HG02870 (cell line): ENCODE measurements around the gene KCNS3.
A peak's percentile ranks its signal among the peaks of the same experiment; 100 is the strongest.

Source experiments
- ATAC-seq: cut with Tn5 transposase; IDR thresholded peaks from one replicate; pipeline ENCODE4 v1.9.1; 2021; ENCODE audit warnings: mild to moderate bottlenecking, moderate library complexity; ENCODE audit not compliant: unreplicated experiment

KCNS3 gene, protein sequence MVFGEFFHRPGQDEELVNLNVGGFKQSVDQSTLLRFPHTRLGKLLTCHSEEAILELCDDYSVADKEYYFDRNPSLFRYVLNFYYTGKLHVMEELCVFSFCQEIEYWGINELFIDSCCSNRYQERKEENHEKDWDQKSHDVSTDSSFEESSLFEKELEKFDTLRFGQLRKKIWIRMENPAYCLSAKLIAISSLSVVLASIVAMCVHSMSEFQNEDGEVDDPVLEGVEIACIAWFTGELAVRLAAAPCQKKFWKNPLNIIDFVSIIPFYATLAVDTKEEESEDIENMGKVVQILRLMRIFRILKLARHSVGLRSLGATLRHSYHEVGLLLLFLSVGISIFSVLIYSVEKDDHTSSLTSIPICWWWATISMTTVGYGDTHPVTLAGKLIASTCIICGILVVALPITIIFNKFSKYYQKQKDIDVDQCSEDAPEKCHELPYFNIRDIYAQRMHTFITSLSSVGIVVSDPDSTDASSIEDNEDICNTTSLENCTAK

DNA sequence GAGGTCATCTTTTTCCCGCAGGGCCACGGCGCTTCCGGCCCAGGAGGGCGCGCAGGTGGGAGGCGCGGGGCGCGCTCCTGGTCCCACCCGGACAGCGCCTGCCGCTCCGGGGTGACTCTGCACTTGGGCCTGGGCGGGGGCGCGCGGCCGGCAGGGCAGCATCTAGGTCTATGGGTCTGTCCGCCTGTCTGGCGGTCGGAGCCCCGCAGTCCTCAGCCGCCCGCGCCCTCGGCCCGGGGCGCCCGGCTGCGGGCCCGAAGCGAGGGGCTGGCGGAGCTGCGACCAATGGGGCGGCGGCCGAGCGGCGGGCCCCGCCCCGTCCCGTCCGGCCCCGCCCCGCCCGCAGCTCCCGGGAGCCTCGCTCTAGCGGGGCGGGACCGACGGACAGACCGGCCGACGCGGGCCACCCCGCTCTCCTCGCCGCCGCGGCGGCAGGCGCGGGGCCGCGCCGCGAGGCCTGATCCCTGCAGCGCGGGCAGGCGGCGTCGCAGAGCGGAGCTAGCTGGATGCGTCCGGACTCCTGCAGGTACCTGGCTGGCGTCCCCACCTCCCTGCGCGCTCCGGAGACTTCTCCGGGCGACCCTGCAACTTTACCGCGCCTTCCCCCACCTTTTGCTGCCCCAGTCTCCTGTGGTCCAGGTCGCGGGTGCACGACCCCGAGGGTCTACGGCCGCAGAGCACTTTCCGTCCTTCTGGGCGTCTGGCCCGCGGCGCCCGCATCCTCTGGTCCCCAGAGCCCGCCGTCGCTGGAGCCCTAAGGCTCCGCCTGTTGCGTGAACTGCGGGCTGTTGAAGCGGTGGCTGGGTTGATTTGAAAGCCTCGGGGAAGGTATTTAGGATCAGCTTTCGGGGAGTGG, at the start of gene KCNS3:
Gene KCNS3, plus strand, starts transcription at position 387 of the 856 bp plus-strand sequence. CDS start 52,342 bp downstream, outside the sequence.
- peak; percentile 73 for ATAC-seq

DNA sequence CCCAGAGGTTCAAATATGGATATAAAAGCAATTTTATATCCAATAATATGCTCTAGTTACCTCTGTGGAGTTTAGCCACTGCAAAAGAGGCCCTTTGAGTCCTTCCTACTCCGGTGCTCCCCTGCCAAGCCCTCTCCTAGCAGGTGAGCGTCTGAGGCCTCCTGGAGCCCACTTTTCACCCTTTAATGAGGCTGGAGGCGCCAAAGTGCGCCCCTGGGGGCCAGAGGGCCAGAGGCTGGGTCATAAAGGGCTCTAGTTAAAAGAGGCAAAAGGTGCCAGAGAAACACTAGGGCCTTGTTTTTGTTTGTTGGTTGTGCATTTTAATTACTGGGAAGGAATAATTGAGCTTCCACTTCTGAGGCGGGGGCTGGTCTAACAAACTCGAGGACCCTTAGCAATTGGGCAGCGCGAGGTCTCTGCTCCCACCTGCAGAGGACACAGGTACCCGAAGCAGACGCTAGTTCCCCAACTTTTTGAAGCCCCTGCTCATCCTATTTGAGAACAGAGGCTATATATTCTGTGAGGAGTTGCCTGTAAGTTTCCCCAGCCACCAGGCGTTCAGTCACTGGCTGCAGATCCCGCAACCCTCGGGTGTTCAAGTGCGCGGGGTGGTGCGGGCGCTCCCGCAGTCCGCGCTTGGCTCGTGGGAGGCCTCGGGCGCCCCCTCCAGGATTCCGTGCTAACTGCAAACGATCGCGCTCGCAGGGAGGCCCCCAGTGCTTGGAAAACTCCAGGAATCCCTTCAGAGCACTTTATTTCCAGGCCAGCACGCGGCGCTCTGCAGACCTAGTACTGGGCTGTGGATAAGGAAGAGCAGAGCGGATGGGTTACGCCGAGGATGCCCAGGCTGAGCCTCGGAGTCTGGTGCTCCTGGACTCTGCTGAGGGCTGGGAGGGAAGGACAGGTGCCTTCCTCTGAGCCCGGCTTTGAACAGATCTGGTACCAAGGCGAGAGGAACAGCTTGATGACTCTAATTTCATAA, 48.1 kb upstream of the KCNS3 start:
- ATAC-seq, result peak; percentile 83

DNA sequence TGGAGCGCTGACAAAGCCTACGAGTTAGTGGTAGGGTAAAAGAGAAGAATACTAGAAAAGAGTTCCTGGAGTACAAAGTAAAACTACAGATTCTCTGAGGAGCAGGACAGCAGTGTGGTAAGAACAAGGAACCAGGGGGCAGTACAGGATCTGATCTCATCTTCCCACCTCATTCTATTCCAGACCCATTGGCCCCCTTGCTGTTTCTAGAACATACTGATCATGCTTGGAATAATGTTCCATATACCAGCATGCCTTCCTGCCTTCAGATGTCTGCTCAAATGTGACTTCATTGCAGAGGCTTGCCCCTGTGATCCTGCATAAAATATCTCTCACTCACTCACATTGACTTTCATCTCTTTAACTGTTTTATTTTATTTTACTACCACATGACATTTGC, 43.0 kb upstream of the KCNS3 start:
- no peak for ATAC-seq

DNA sequence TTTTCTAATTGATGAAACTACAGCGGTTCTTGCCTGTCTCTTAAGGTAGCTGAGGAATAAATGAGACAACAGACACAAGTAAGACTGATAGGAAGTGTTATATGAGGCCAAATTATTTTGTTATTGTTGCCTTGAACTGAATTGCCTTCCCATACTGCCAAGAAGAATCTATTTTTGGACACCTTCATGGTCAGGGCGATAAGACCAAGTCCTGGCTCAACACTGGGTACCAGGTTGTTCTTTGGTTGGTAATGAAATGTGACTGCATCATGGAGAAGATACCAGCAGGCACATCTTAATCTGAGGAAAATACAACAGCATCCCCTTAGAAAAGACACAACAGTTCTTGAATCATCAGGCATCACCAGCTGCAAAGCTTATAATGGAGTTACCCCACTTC, 38.5 kb upstream of the KCNS3 start:
- no peak for ATAC-seq

DNA sequence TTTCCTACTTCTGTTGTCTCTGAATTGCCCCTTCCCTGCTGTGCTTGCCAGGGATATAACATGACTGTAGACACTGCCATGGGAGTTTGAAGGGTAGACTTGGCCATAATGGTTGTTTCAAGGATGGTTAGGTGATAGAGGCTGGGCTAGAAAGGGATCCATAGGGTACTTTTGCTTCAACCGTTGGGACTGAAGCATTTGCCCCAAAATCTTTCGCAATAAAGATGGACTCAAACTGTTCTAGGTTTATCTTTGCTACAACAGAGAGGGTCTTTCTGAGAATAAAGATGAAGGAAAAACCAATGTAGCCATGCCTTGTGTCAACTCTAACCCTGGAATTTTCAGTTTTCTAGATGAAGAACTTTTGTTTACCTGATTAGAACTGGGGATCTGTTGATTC, 35.0 kb upstream of the KCNS3 start:
- no peak for ATAC-seq

DNA sequence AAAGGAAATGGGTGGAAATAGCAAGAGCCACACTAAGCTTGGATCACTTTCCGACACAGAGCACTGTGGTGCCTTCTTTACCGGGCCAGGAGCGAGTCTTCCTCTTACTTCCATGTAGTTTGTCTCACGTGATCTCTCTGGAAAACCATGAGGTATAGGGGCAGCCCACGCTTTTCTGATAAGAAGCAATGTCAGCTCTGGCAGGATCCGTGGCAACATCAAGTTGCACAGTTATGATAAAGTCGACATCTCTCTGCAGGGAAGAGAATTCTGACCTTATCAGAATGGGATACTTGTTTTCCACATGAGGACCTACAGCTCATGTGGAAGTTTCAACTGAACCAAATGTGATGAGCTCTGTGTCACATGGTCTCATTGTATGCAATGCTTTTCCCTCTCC, 32.7 kb upstream of the KCNS3 start:
- no peak for ATAC-seq

DNA sequence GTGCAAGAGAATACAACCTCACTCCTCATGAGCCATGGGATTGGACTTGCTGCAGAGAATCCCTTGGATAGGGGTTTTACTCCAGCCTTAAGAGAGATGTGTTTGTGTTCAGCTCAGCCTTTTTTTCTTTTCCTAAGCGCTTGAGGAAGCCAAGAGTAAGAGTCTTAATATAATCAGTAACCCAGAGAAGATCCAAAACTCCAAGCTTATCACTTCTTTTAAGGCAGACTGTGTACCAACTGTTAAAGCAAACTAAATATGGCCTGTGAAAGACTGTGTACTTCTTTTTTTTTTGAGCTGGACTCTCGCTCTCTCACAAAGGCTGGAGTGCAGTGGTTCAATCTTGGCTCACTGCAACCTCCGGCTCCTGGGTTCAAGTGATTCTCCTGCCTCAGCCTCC, 31.8 kb upstream of the KCNS3 start:
- ATAC-seq, result no peak

DNA sequence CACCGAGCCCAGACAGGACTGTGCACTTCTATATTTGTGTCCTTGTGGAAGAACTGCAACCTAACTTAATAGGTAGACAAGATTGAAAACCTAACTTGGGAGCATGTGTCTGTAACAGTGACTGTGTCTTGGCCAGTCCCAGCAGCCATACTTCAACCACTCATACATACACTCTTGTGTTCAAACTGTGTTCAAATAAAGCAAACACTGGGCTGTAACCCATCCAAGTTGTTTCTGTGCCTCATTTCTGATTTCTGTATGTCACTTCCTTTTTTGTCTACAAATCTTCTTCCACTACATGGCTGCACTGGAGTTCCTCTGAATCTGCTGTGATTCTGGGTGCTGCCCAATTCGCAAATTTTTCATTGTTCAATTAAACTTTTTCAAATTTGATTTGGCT, 31.2 kb upstream of the KCNS3 start:
- ATAC-seq, result no peak

DNA sequence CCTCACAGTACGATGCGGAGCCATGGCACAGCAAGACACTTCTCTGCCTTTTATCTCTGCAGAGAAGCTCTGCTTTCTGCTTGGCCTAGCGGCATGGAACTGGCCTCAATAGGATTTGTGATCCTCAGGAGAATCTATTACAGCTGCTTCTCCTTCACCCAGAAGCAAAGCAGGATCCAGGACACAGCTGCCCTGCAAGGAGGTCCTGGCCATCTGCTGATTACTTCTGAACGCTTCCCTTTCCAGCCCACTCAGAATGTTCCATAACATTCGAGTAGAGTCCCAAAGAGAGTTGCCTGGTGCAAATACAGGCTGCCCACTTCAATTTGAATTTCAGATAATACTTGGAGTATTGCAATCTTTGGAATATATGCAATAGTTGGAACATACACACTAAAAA, 29.2 kb upstream of the KCNS3 start:
- ATAC-seq, result no peak

DNA sequence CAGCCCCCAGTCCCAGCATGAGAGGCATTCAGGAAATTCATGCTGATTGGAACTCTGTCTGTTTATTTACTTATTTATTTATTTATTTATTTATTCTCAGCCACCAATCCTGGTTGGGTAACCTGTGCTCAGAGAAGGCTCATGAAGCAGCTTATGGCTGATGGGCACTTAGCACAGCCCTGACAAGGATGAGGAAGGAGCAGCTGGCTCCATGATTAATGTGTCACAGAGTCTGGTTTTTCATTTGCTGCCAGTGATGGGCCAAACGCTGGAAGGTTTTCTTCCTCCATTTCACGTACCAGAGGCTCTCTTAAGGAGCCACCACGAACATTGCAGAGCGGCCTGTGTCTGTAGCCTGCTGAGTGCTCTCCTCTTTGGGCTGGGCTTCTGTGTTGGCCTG, 28.3 kb upstream of the KCNS3 start:
- ATAC-seq, result no peak

DNA sequence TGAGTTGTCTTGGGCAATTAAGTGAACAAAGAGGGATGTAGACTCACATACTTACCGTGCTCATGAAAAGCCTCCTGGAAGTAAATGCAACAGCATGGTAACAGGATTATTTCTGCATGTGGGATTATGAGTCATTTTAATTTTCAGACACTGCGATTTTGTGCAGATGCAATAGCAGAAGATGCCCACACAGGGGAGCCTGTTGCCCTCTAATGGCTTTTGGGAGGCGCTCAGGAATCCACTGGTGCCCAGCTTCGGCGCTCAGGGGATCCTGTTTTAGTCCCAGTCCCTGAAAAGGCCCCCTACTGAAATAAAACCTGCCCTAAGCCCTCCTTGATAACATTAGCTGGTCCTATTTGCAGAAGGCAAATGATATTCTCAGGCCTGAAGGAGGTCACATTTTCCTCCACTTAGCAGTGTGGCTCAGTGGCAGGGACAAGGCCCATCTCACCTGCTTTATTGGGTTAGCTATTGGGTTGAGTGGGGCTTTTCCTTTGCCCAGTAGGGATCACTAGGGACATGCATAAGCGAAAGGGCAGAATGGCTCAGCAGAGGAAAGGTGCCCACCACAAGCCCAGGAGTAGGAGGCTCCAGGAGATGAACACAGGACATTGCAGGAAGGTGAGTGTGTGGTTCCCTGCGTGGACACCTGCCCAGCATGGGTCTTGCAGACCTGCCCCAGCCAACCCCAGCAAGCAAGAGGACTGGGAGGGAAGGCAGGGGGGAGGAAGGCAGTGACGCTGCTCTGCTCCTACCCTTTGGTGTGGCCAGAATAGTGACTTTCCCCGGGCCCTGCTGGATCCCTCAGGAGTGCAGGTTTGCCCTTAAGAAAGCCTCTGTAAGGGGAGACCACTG, 26.5 kb upstream of the KCNS3 start:
- peak; percentile 79 for ATAC-seq

DNA sequence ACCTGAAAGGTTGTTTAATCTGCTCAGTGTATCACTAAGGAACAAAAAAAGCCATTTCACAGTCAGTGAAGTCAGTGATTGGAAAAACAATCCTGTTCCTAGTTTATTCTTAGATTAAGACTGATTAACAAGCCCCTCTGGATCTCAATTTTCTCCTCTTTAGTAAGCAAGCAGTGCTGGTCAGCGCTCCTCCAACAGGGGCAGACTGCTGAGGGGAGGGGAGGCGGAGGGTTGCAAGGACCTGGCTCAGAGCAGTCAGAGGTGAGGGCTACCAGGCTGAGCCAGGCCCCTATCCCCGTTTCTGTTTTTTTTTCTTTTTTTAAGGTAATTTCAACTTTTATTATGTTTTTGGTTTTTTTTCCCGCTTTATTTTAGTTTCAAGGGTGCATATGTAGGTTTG, 24.7 kb upstream of the KCNS3 start:
- ATAC-seq, result no peak

DNA sequence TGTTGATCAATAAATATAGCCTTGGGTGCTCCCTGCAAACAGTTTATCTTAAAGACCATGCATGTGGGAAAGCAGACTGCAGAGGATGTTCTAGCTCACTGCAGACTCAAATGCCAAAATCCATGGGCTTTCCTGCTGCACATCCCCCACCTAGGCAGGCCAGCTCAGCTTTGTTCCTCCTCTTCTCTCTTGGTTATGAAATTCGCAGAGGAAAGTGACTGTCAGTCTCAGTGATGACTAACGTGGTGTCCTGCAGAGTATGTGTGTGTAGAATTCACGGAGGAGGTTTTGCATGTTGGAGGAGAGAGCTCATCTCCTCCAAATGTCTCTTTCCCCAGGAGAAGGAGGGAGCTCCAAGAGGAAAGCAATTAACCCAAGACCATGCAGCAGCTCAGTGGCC, 21.4 kb upstream of the KCNS3 start:
- ATAC-seq, result no peak

DNA sequence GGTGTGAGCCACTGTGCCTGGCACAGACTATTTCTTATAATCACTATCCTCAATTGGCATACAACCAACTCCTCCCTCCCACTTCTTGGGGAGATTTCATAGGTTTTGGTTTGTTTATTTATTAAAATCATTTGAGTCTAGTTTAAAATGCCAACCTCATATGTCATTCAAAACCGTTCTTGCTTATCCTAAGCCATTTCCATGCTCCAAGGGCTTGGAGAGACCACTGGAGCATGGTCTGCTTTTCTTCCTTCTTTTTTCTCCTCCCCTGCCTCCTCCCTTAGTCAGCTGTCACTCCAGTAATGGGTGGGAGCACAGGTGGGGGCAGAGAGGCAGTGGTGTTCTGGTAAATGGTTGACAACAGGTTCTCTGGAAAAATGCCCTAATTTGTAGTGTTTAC, 20.4 kb upstream of the KCNS3 start:
- no peak for ATAC-seq

DNA sequence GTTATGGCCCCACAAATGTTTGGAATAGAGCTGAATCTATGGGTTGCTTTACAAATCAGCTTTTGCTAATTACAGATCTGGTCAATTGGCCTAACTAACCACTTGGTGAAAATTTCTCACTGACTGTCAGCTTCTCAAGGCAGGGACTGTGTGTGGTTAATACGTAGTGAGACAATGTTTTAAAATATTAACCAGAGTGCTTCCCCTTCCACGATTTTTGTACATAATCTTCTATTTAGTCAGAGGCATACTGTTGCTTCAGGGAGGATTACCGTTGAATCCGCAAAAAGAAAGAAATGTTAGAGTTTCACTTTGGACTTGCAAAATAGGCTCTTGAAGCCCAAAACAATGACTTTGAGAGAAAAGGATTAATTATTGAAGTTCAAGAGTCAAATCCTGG, 14.9 kb upstream of the KCNS3 start:
- no peak for ATAC-seq

DNA sequence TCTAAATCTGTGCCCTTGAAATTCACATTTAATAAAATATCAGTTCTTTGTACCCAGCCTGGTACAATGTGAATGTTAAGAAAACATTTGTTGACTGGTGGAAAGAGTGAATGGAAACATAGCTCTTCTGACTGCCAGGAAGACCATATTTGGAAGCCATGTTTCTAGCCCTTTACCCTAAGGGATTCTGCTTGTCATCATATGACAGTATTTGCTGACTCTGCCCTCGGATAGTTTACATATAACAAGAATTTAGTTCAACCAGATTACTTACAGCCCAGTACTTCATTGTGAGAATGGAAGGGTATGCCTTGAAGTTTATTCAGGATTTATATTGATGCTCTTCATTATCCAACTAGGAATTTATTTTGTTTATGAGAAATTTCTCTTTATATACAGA, 13.8 kb upstream of the KCNS3 start:
- ATAC-seq, result no peak

DNA sequence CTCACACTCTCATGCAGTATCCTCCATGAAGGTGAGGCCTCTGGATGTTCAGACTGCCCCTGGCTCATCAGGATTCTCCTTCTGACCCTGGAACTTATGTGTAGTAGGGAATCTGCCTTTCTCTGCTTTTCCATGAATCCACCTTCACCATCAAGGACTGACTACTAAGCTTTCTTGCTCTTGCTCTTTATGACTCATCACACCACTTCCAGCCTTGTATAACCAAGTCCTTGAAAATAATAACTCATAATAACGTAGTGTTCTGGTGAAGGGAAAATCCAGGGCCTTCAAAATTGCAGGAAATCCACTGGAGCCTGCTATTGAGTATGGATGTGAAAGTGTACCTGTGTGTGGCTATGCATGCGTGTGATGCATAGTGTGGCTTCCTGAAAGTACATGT, 11.3 kb upstream of the KCNS3 start:
- ATAC-seq, result no peak

DNA sequence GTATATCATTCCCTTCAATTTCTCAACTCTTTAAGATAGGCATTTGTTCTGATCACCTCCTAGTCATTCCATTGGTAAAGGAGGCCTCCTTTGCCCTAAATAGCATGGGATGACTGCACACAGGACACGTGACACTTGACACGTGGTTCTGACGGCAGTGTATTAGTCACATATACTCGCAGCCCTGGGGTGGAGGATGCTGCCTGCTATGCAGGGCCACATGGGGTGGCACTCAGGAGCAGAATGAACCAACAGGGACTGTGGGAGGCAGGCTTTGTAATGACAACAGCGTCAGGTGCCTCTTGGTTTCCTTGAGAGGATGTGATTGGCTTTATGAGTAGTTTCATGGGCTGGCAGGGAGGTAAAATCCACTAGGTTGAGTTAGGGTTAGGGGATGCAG, 9.3 kb upstream of the KCNS3 start:
- ATAC-seq, result no peak

DNA sequence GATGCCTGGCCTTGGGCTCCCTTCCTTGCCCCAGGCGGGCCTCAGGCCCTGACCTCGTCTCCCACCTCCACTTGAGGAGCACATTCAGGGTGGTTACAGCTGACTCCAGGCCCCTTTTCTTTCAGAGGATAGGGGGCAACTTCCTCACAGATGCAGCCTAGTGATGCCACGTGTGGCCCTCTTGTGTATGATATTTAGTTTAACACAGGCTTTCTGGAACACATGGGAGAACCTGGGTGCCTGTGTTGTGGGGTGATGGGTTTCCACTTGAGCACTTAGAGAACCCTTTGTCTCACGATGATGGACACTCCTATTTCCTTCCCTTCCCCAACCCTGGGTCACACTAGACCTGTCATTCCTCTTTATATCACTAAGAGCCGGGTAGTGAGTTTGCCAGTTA, 6.8 kb upstream of the KCNS3 start:
- ATAC-seq, result no peak

DNA sequence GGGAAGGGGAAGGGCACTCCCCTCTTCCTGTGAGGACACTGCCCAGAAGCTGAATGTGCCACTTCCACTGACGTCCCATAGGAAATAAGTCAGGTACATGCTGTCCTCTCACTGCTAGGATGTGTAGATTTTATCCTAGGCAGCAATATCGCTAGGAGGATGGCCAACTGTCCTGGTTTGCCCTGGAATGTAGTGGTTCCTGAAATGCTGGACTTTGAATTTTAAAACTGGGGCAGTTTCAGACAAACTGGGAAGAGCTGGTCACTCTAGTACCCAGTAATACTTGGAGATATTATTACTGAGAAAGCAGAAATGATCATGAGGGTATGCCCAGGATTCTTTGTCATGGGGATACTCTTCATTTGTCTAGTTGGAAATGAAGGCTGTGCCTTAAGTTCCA, 5.4 kb upstream of the KCNS3 start:
- ATAC-seq, result no peak
